KOPT-K1 (cell line): ENCODE measurements around the gene OSCAR.
"Not testable (repeated sequence)": the region's sequence is repeated elsewhere in the genome, so short reads cannot be mapped to it uniquely, and the experiment has no call there.

Experiments
- H3K27ac ChIP-seq: fragments of 200-600 bp; sonication (generic); 2 replicates; pipeline ENCODE4 v1.5.1; 2016; ENCODE audit warnings: antibody characterized with exemption, mild to moderate bottlenecking, low read depth, low read length; ENCODE audit not compliant: poor library complexity, severe bottlenecking
- H3K36me3 ChIP-seq: fragments of 200-600 bp; sonication (generic); 2 replicates; pipeline ENCODE4 v1.5.1; 2017; ENCODE audit warnings: antibody characterized with exemption, mild to moderate bottlenecking, low read length, moderate library complexity; ENCODE audit not compliant: insufficient read depth
- H3K9me3 ChIP-seq: fragments of 200-600 bp; sonication (generic); 2 replicates; pipeline ENCODE4 v1.5.1; 2017; ENCODE audit warnings: antibody characterized with exemption, low read length, mild to moderate bottlenecking; ENCODE audit not compliant: insufficient read depth, poor library complexity, severe bottlenecking

Gene OSCAR

GRCh38 chr19:54107876-54108490, 7.4 kb upstream of the OSCAR start:
- Histone ChIP-seq H3K9me3 (no peaks in the 10 kb centered on the region), H3K36me3 (peaks cover 72% of the 10 kb centered on the region), H3K27ac (no peak overlapping the region)

DNA sequence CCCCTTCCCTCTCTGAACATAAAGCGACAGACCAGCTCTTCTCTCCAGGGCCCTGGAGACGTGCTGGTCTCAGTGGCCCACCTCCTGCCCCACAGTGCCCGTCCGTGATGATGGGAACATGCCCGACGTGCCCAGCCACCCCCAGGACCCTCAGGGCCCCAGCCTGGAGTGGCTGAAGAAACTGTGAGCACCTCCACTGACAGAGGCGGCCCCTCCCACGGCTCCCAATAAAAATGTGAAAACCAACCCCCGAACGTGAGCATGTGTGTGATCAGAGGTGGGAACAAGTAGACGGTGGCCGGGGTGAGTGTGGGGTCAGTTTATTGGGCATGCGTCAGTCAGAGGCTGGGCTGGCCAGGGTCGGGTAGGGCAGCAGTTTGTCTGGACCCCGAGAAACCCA, 6.1 kb upstream of the OSCAR start:
- H3K36me3 ChIP-seq, result peaks cover 60% of the 10 kb centered on the region

DNA sequence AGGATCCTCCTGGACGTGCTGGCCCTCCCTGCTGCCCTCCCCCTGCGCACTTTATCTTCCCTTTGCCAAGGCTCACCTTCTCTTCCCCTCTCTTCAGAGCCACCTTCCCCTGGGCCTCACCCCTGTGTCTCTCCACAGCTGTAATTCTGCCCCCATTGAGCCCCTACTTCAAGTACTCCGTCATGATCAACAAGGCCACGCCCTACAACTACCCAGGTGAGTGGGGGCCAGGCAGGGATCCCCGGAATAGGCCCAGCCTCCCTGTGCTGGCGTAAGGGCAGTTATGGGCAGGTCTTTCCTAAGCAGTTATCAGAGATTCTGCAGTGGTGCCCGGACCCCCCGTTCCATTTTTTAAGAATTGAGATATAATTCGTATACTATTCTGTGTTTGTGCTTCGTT, 5.2 kb upstream of the OSCAR start:
- H3K9me3 ChIP-seq, result no peaks in the 10 kb centered on the region
- no peak overlapping the region for H3K27ac ChIP-seq
- peaks cover 55% of the 10 kb centered on the region for H3K36me3 ChIP-seq

More for the DNA sequence above, 6.1 kb upstream of the OSCAR start:
- no peaks in the 10 kb centered on the region for H3K9me3 ChIP-seq
- no peak overlapping the region for H3K27ac ChIP-seq

DNA sequence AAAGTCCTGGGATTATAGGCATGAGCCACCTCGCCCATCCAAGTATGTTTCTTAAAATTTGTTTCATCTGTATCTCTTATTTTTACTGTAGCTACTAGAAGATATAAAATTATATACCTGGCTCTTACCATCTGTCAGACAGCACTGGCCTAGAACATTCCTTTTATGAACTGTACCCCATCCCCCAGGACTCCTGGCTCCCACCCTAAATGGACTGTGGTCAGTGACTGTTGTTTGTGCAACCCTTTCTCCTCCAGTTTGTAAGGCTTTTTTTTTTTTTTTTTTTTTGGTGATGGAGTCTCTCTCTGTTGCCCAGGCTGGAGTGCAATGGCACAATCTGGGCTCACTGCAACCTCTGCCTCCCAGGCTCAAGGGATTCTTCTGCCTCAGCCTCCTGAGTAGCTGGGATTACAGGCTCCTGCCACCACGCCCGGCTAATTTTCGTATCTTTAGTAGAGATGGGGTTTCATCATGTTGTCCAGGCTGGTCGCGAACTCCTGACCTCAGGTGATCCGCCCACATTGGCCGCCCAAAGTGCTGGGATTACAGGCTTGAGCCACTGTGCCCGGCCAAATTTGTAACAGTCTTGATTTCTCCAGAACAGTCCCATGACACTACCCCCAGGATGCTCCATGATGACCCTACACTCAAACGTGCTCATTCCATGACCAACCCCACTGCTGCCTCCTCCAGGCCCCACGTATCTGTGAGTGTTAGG, 4.6 kb upstream of the OSCAR start:
- no peak overlapping the region for H3K27ac ChIP-seq
- peaks cover 49% of the 10 kb centered on the region for H3K36me3 ChIP-seq
- no peaks in the 10 kb centered on the region for H3K9me3 ChIP-seq

- Histone ChIP-seq H3K9me3 (no peaks in the 10 kb centered on the region), H3K36me3 (peaks cover 23% of the 10 kb centered on the region), H3K27ac (peak within 1 kb of the TSS; percentile 65)
These were observed 2.0 kb upstream of the OSCAR start, which contains the start of gene NDUFA3 for GRCh38 chr19:54102421-54103169. Gene NDUFA3, plus strand, starts transcription at chr19:54102855. Its CDS starts 24 bp downstream, at chr19:54102879.

- not testable (repeated sequence) for H3K36me3 ChIP-seq, H3K27ac ChIP-seq, H3K9me3 ChIP-seq
These were observed 724 bp downstream of the OSCAR start for GRCh38 chr19:54099903-54100255.

GRCh38 chr19:54099190-54099902, 1.3 kb downstream of the OSCAR start:
- Histone ChIP-seq H3K27ac (no peak overlapping the region), H3K9me3 (peaks cover 6% of the 10 kb centered on the region), H3K36me3 (no peaks in the 10 kb centered on the region)

GRCh38 chr19:54096617-54097106, 3.9 kb downstream of the OSCAR start:
- no peaks in the 10 kb centered on the region for H3K36me3 ChIP-seq
- peaks cover 11% of the 10 kb centered on the region for H3K9me3 ChIP-seq
- H3K27ac ChIP-seq, result no peak overlapping the region

DNA sequence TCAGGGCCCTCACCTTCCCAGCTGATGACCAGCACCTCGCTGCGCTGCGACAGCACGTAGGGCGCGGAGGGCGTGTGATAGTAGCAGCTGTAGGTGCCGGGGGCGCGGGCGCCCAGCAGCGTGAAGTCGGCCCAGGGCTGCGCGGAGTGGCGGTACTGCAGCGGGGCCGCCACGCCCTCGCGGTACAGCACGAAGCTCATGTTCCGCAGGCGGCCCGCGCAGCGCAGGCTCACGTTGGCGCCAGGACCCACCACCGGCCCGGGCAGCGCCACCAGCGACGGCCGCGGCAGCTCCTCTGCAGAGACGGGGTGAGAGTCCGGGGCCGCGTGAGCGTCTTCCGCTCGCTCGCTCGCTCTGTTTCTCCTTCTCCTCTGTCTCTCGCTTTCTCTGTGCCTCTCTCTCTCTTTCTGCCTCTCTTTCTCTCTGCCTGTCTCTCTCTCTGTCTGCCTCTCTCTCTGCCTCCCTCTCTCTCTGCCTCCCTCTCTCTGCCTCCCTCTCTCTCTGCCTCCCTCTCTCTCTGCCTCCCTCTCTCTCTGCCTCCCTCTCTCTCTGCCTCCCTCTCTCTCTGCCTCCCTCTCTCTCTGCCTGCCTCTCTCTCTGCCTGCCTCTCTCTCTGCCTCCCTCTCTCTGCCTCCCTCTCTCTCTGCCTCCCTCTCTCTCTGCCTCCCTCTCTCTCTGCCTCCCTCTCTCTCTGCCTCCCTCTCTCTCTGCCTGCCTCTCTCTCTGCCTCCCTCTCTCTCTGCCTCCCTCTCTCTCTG, 4.6 kb downstream of the OSCAR start:
- H3K9me3 ChIP-seq, result peaks cover 11% of the 10 kb centered on the region
- H3K36me3 ChIP-seq, H3K27ac ChIP-seq: not testable (repeated sequence)

DNA sequence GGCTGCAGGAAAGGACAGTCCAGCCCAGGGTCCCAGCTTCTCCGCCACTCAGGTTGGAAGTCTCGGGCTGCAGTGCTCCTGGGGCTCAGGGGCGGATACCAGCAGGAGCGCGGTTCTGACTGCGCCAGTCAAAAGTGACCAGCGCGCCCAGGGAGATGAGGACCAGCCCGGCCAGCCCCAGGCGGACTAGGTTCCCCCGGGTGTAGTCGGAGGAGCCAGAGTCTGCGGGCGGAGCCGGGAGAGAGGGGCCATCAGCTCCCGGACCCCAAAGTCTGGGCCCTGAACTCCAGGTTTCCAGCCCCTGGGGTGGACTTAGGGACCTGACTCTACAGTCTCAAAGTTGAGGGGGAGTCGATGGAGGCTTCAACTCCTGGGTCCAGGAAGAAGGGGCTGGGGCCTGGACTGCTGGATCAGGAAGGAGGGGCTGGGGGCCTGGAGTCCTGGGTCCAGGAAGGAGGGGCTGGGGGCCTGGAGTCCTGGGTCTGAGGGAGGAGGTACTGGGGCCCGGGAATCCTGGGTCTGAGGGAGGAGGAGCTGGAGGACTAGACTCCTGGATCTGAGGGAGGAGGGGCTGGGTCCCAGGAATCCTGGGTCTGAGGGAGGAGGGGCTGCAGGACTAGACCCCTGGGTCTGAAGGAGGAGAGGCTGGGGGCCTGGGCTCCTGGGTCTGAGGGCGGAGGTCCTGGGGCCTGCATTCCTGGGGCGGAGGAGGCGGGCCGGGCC, 5.3 kb downstream of the OSCAR start:
- no peaks in the 10 kb centered on the region for H3K36me3 ChIP-seq
- H3K9me3 ChIP-seq, result peaks cover 11% of the 10 kb centered on the region
- no peak overlapping the region for H3K27ac ChIP-seq

DNA sequence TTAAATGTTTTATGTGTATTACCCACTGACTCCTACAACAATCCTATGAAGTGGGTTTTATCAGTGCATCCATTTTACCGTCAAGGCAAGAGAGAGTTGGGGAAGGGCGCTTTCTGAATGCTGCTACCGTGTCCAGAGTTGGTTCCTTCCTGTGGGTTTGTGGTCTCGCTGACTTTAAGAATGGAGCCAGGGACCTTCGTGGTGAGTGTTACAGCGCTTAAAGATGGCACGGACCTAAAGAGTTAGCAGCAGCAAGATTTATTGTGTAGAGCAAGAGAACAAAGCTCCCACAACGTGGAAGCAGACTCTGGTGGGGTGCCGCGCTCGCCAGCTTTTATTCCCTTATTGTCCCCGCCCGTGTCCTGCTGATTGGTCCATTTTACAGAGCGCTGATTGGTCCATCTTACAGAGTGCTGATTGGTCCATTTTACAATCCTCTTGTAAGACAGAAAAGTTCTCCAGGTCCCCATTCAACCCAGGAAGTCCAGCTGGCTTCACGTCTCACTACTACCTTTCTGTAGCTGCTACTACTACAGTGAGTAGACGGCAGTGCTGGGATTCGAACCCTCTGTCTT, 6.1 kb downstream of the OSCAR start:
- Histone ChIP-seq H3K36me3 (no peaks in the 10 kb centered on the region), H3K9me3 (peaks cover 11% of the 10 kb centered on the region), H3K27ac (no peak overlapping the region)

GRCh38 chr19:54084410-54084809, 16.2 kb downstream of the OSCAR start:
- H3K9me3 ChIP-seq, result peaks cover 9% of the 10 kb centered on the region
- no peaks in the 10 kb centered on the region for H3K36me3 ChIP-seq
- no peak overlapping the region for H3K27ac ChIP-seq

GRCh38 chr19:54081032-54081431, 19.6 kb downstream of the OSCAR start, which contains the start of gene TARM1:
Gene TARM1, minus strand, starts transcription at chr19:54081365. Its CDS starts 25 bp downstream, at chr19:54081340.
- Histone ChIP-seq H3K27ac (no peak within 1 kb of the TSS), H3K9me3 (peaks cover 9% of the 10 kb centered on the region), H3K36me3 (no peaks in the 10 kb centered on the region)
